ENCODE measurements around the gene OR2K2.
"Not testable (repeated sequence)": the region's sequence is repeated elsewhere in the genome, so short reads cannot be mapped to it uniquely, and the experiment has no call there.

Gene OR2K2

GRCh38 chr9:111297066-111297824 is 32.8 kb downstream of the OR2K2 start:
- no peak for DNase-seq (ENCODE audit: low read depth)

- no peak for DNase-seq (ENCODE audit: low read depth)
Observed at GRCh38 chr9:111294691-111295451, 35.2 kb downstream of the OR2K2 start.

GRCh38 chr9:111287127-111287526 is 42.9 kb downstream of the OR2K2 start:
- DNase-seq (ENCODE audit: low read depth) = no peak

GRCh38 chr9:111284703-111285102 is 45.3 kb downstream of the OR2K2 start:
- DNase-seq (ENCODE audit: low read depth) = no peak

- DNase-seq (ENCODE audit: low read depth) = no peak
Observed at GRCh38 chr9:111282845-111283244, 47.2 kb downstream of the OR2K2 start.

- not testable (repeated sequence) for DNase-seq (ENCODE audit: low read depth)
Observed at GRCh38 chr9:111280795-111281194, 49.2 kb downstream of the OR2K2 start.
